ENCODE results near the gene SPRED1.

The SPRED1 gene

DNA sequence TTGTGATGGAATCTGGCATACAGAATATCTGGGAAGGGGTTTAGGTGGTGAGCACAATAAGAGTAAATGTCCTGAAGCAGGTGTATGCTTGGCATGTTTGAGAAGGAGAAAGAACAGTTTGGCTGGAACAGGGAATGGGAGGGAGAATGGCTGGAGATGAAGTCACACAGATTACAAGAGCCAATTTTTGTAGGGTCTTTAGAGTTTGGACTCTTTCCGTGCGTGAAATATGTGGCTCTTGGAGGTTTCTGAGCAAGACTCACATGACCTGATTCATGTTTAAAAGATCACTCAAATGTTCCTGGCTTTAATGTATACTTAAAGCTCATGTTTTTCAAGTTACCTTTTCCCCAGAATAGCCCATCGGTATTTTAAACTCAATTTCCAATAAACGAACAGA is 32.8 kb downstream of the SPRED1 start:
- no peak for DNase-seq

GRCh38 chr15:38294126-38294525 is 41.5 kb downstream of the SPRED1 start:
- DNase-seq: no peak

GRCh38 chr15:38297623-38298388 is 45.2 kb downstream of the SPRED1 start:
- no peak for DNase-seq

DNA sequence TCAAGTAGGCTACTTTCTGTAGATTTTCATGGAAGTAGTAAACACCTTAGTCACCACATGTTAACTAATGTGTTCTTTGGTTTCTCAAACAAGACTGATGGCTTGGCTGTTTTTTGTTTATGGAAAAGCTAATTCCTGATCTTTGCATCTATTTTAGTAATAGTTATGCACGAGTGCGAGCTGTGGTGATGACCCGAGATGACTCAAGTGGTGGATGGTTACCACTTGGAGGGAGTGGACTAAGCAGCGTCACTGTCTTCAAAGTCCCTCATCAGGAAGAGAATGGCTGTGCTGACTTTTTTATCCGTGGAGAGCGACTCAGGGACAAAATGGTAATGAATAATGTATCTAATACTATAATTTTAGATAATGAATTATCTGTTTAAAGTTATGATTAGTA is 46.6 kb downstream of the SPRED1 start:
- DNase-seq: no peak

DNA sequence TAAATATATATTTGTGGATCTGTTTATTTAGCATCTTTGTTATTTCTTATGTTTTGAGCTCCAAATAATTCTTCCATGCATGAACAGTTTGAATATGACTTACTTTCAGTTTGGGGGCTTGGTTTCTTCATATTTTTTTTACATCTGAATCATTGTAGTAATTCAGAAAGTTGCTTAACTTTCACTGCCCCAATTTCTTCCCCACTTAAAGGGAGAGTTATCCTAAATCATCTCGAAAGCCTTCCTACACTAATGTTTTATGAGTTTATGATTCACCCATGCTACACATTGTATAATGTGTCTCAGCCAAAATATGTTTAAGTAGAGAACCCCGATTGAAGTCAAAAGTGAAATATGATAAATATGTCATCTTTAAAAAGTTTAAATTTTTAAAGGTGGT is 47.8 kb downstream of the SPRED1 start:
- no peak for DNase-seq

- DNase-seq: no peak
Measured at GRCh38 chr15:38304481-38304880, 51.8 kb downstream of the SPRED1 start.

DNA sequence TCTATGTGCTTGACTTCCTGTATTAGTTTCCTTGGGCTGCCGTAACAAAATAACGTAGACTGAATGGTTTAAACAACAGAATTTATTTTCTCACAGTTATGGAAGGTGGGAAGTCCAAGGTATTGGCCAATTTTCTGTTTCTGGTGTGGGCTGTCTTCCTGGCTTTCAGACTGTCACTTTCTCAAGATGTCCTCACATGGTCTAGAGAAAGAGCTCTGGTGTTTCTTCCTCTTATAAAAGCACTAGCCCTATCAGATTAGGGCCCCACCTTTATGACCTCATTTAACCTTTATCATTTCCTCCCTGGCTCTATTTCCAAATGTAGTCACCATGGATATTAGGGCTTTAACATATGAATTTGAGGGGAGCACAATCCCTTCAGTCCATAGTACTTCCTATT is 54.6 kb downstream of the SPRED1 start:
- no peak for DNase-seq

DNA sequence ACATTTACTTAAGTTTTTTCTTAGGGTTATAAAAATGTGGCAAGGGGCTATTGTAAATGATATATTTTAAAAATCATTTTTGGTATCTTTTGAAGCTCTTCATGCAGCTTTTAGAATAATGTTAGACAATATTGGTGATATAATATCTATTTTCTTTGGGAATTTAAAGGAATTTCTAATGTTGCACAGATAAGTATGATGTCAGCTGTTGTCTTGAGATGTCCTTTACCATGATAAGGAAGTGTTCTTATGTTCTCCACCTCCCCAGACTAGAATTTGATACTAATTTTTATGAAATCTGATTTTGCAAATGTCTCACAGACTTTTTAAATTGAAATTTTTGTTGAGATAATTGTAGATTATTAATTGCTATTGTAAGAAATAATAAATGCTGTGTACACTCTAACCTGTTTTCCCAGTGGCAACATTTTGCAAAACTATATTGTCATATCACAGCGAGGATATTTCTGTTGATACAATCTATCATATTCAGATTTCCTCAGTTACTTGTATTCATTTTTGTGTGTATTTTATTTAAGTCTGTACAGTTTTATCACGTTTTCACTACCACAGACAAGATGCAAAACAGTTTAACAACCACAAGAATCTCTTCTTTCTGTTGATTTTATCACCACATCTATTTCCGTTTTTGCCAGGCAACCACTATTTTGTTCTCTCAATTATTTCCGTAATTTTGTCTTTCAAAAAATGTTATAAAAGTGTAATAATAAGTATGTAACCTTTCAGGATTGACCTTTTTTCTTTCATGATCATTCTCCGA is 55.4 kb downstream of the SPRED1 start:
- DNase-seq: no peak

DNA sequence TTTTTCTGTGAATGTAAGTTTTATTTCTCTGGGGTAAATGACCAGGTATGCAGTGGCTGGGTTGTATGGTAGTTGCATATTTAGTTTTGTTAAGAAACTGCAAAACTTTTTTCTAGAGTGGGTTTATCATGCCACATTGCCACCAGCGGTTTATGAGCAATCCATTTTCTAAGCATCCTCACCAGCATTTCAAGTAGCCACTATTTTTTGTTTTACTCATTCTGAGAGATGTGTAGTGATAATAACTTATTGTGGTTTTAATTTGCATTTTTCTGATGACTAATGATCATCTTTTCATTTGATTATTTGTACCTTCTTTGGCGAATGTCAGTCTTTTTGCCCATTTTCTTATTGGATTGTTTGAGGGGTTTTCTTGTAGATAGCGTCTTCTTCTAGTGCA is 56.2 kb downstream of the SPRED1 start:
- no peak for DNase-seq

- DNase-seq: no peak
Measured at GRCh38 chr15:38312190-38312589, 59.6 kb downstream of the SPRED1 start.

DNA sequence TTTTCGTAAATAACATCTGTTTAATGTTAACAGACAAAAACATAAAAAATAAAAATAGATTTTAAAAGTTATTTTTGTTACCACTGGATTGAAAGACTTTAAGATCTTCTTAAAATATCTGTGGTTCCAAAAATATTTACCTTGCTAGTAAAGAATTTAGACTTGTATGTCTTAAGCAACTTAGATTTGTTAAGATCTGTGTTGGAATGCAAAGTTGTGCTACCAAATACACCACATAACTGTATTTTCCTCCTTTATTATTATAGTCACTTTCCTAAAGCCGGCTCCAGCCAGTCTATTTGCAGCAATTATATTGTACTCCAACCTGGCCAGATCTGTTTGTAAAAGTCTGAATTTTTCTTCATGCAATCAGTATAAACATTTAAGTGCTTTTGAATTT is 63.7 kb downstream of the SPRED1 start:
- no peak for DNase-seq

DNA sequence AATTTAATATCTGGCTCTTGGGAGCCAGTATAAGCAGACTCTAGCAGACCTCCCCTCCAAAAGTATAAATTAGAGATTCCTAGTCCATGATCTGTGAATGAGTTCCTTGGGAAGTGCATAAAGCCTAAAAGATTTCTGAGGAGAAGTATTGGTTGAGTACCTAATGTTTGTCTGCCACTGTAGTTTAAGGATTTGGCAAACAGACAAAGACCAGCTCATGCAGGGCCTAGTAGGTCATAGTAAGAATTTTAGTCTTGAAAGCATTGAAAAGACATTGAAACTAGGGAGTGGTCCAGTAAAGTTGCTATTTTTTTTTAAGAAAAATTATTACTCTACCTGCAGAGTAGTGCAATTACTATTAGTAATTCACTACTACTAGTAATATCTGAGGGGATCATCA is 67.5 kb downstream of the SPRED1 start:
- no peak for DNase-seq

- DNase-seq: no peak
Measured at GRCh38 chr15:38320866-38321265, 68.2 kb downstream of the SPRED1 start.

DNA sequence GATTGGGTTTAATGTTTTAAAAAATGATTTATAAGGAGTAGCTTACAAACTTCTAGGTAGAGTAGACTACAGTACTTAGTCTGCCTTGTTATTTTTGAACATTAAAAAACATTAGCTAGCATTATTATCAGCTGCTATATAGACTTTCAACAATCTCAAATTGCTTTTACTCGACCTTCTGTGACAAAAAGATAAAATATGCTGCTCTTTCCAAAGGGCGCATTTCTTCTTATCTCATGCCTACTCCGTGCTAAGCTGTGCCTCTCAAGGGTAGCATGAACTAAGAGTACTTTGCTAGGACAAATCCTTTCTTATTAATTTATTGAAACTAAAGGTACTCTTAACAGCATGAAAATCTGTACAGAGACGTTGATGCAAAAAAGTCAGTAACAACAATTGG is 71.3 kb downstream of the SPRED1 start:
- DNase-seq: no peak

GRCh38 chr15:38324939-38325647 is 72.5 kb downstream of the SPRED1 start:
- no peak for DNase-seq

DNA sequence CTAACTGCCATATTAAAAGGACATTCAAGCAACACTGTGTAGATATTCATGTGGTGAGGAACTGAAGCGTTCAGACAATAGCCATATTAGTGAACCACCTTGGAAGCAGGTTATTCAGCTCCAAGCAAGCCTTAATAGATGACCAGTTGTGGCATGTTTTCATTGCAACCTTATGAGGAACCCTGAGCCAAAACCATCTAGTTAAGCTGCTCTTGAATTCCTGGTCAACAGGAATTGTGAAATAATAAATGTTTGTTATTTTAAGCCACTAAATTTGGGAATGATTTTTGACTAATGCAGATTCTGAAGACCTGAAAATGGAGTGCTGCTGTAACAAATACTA is 73.0 kb downstream of the SPRED1 start:
- DNase-seq: no peak

- no peak for DNase-seq
Measured at GRCh38 chr15:38332711-38333110, 80.1 kb downstream of the SPRED1 start.

- peak in 1 of 2 donors; percentile 18 for DNase-seq
Measured at GRCh38 chr15:38335116-38335515, 82.5 kb downstream of the SPRED1 start.

DNA sequence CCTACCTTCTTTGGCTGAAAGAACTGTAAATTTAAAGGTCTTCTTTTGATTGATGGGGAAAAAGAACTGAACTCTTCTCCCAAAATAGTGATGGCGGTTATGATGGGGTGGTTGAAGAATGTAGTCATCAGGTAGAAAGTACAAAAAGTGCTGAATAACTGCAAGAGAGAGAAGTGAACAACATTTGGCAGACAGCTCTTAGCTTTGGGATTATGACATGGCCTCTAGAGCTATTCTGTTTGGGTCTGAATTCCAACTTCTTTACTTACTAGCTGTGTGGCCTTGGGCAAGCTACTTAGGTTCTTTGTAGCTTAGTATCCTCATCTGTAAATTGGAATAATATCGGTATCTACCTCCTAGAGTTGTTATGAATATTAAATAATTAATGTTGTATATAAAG is 91.7 kb downstream of the SPRED1 start:
- no peak for DNase-seq

DNA sequence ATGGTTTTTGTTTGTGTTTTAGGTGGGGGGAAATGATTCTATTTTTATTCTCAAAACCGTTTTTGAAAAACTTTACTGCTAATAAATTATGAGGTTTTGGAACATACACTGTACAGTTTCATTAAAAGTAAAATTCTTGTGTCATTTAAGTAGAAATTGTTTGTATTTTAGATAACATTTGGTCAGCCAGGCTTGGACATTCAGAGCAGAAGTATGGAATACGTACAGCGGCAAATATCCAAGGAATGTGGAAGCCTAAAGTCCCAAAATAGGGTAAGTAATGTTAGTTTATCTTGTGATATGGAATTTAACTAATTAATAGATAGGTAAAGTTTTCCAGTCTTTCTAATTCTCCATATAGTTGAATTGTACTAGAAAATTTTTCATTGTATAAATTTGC is 96.6 kb downstream of the SPRED1 start:
- DNase-seq: no peak

- no peak for DNase-seq
Measured at GRCh38 chr15:38351466-38351865, 98.8 kb downstream of the SPRED1 start.

DNA sequence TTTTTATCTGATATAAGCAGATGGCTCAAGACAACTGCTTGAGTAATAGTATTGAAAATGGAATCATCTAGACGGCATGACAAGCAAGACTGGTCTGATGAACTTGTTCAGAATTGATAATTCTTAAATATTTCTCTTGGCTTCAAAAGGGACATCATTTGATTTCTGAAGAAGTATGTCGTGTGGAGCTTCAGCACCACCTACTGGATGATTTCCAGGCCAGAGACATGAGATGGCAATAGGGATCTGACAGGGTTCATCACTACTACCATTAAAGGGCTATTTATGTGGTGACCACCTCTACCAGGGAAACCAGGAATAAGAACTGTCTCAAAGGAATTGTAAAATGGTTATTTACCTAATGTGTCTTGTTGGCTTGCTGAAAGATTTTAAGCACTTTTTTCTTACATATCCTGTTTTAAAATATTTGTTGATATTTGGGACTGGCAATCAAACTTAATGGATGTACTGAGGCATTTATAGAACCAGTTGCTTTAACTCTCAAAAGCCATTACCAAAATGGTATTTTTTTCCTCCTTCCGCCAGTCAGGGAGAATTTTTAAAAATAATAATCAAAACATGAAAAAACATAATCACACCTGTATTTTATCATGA is 101.8 kb downstream of the SPRED1 start:
- peak; percentile 36 to 60 for DNase-seq

DNA sequence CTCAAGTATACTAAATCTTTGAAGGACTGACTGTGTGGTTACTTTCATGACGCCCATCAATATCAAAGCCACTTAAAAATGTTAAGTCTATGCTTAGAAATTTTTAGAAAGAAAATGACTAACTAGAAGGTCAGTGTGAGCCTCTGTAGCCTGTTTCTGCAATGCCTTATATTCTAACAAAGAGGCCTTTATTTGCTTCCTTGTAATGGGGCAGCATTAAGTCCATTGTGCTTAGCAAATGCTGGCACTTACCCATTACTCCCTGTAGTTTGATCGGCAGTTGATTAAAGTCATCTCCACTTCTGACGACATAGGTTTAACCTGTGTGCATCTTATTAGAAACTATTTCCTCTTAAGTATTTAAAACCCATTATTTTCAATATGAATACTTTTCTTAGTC is 109.7 kb downstream of the SPRED1 start:
- peak in 1 of 2 donors; percentile 57 for DNase-seq

All from hippocampal formation (tissue), 2 donors.